Osteoblast (primary cell): ENCODE measurements around the gene KHDRBS1. TPM values are rescaled to one million over a fixed set of nuclear protein-coding genes. Genes with fewer than 3 reads are reported as not detected.

ENCODE experiments used
- DNase-seq: peaks from one replicate; pipeline ENCODE4 v3.0.0; 2011; ENCODE audit warnings: low spot score, mixed read lengths; ENCODE audit not compliant: insufficient read length; ENCODE audit errors: missing footprints
- H2AFZ ChIP-seq: 2 replicates; pipeline ENCODE4 v1.6.0; 2011; ENCODE audit warnings: mild to moderate bottlenecking, low read length
- H3K27ac ChIP-seq: 2 replicates; pipeline ENCODE4 v1.5.1; 2011; ENCODE audit warnings: mild to moderate bottlenecking, low read depth, low read length, moderate library complexity
- H3K27me3 ChIP-seq: 2 replicates; pipeline ENCODE4 v1.6.0; 2012; ENCODE audit warnings: mild to moderate bottlenecking, control low read depth, inconsistent platforms, low read length, moderate library complexity; ENCODE audit not compliant: insufficient read depth
- H3K36me3 ChIP-seq: 2 replicates; pipeline ENCODE4 v1.5.1; 2011; ENCODE audit warnings: mild to moderate bottlenecking, low read length, control low read depth, moderate library complexity; ENCODE audit not compliant: insufficient read depth
- H3K4me1 ChIP-seq: 2 replicates; pipeline ENCODE4 v1.5.1; 2011; ENCODE audit warnings: mild to moderate bottlenecking, low read length, control low read depth, moderate library complexity; ENCODE audit not compliant: insufficient read depth
- H3K4me2 ChIP-seq: 2 replicates; pipeline ENCODE4 v1.6.0; 2011; ENCODE audit warnings: mild to moderate bottlenecking, low read length; ENCODE audit not compliant: insufficient read depth
- H3K4me3 ChIP-seq: fragments of 200-600 bp; sonication (generic); 3 replicates; pipeline ENCODE4 v1.5.1; 2012; ENCODE audit warnings: mild to moderate bottlenecking, low read length, inconsistent platforms; ENCODE audit not compliant: insufficient read depth
- H3K79me2 ChIP-seq: 2 replicates; pipeline ENCODE4 v1.6.0; 2012; ENCODE audit warnings: mild to moderate bottlenecking, low read length, control low read depth, inconsistent platforms; ENCODE audit not compliant: insufficient read depth
- H3K9me3 ChIP-seq: 2 replicates; pipeline ENCODE4 v1.5.1; 2011; ENCODE audit warnings: low read depth, low read length, control low read depth
- H4K20me1 ChIP-seq: 2 replicates; pipeline ENCODE4 v1.6.0; 2012; ENCODE audit warnings: mild to moderate bottlenecking, low read length, control low read depth; ENCODE audit not compliant: insufficient read depth
- total RNA-seq: library from RNA; depleted of rRNA; stranded (reverse); fragments of >200 nt; gene quantifications from 2 replicates; pipeline ENCODE4 v1.2.3, GENCODE V29; 2012
- TF ChIP-seq, protein P1 (sequence below): IDR thresholded peaks from 2 replicates; pipeline ENCODE4 v1.5.1; 2011; ENCODE audit warnings: mild to moderate bottlenecking, low read depth, low read length, moderate library complexity; ENCODE audit errors: extremely low read depth

KHDRBS1 gene
- total RNA-seq, 1 donor: 52.8 TPM

DNA sequence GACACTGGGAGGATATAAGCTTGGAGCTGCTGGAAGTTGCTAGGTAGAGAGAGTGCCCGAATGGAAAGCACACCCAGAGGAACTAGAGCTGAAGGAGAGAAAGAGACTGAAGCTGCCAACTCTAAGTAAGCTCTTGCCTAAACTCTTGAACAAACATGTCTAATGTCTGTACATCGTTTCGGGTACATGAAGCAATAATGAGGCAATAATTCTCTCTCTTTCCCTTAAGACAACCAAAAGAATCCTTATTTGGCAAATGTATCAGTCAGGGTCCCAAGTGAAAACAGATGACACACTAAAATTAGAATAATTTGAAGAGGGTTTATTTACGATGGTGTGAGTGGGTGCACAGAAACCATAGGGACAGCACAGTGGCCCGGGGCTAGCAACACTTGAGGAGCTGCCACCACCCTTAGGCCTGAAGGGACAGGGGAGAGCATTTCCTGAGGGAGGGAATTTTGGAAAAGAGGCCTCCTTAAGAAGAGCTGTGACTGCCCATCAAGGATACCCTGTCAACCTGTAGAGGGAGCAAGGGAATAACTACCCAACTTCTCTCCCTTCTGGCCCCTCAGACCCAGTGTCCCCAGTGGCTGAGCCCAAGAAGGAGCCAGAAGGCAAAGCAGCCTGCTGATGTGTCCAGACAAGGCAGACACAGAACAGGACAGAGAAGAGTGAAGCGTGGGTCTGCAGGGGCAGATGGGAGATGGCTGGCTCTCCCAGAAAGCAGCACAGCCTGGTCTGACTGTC lies 36.1 kb upstream of the KHDRBS1 start:
- Histone ChIP-seq H3K4me3 (no peak overlapping the region), H2AFZ (peak overlapping the region; percentile 85), H3K4me1 (peaks cover 11% of the 10 kb centered on the region), H3K36me3 (no peaks in the 10 kb centered on the region), H3K9me3 (no peaks in the 10 kb centered on the region), H3K27me3 (no peaks in the 10 kb centered on the region), H3K27ac (peak overlapping the region; percentile 5), H4K20me1 (no peaks in the 10 kb centered on the region), H3K4me2 (peak overlapping the region; percentile 12), H3K79me2 (no peaks in the 10 kb centered on the region)
- DNase-seq: peak; percentile 86
- TF ChIP-seq, protein P1, sequence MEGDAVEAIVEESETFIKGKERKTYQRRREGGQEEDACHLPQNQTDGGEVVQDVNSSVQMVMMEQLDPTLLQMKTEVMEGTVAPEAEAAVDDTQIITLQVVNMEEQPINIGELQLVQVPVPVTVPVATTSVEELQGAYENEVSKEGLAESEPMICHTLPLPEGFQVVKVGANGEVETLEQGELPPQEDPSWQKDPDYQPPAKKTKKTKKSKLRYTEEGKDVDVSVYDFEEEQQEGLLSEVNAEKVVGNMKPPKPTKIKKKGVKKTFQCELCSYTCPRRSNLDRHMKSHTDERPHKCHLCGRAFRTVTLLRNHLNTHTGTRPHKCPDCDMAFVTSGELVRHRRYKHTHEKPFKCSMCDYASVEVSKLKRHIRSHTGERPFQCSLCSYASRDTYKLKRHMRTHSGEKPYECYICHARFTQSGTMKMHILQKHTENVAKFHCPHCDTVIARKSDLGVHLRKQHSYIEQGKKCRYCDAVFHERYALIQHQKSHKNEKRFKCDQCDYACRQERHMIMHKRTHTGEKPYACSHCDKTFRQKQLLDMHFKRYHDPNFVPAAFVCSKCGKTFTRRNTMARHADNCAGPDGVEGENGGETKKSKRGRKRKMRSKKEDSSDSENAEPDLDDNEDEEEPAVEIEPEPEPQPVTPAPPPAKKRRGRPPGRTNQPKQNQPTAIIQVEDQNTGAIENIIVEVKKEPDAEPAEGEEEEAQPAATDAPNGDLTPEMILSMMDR: peak; percentile 48

DNA sequence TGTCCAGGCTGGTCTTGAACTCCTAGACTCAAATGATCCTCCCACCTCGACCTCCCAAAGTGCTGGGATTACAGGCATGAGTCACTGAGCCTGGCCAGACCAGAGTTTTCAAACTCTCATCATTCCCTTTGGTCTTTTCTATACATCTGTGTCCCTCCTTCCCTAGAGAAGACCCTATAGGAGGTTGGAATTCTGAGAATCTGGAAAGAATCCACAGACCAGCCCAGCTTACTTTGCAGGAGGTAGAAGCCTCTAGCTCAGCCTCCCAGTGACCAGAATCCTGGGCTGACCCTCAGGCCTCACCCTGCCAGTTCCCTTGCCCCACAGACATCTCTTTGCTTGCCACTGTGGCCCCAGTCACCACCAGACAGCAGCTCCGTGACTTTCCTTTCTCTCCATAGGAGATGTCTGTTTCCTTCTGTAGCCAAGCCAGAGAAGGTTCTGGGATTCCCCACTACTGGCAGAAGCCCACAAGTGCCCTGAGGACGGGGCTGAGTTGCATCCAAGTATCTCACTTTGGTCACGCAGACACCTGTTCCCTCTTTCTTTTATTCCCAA lies 34.7 kb upstream of the KHDRBS1 start:
- Histone ChIP-seq H4K20me1 (no peaks in the 10 kb centered on the region), H3K79me2 (no peaks in the 10 kb centered on the region), H3K9me3 (no peaks in the 10 kb centered on the region), H3K27me3 (no peaks in the 10 kb centered on the region), H3K27ac (no peak overlapping the region), H3K4me3 (no peak overlapping the region), H3K4me2 (no peak overlapping the region), H2AFZ (no peak overlapping the region), H3K36me3 (no peaks in the 10 kb centered on the region), H3K4me1 (peaks cover 11% of the 10 kb centered on the region)
- DNase-seq: peak; percentile 52
- TF ChIP-seq, protein P1: no peak

GRCh38 chr1:31980835-31981455 lies 32.7 kb upstream of the KHDRBS1 start:
- H3K9me3 ChIP-seq: no peaks in the 10 kb centered on the region
- DNase-seq: no peak
- no peaks in the 10 kb centered on the region for H3K27me3 ChIP-seq
- H3K4me1 ChIP-seq: peaks cover 17% of the 10 kb centered on the region
- no peaks in the 10 kb centered on the region for H3K79me2 ChIP-seq
- H3K4me3 ChIP-seq: no peak overlapping the region
- no peaks in the 10 kb centered on the region for H3K36me3 ChIP-seq
- no peak overlapping the region for H2AFZ ChIP-seq
- TF ChIP-seq, protein P1: no peak
- no peak overlapping the region for H3K4me2 ChIP-seq
- H3K27ac ChIP-seq: no peak overlapping the region
- H4K20me1 ChIP-seq: no peaks in the 10 kb centered on the region

GRCh38 chr1:31981456-31981839 lies 32.2 kb upstream of the KHDRBS1 start:
- no peak overlapping the region for H3K4me2 ChIP-seq
- no peaks in the 10 kb centered on the region for H3K27me3 ChIP-seq
- H3K4me1 ChIP-seq: peaks cover 17% of the 10 kb centered on the region
- H3K36me3 ChIP-seq: no peaks in the 10 kb centered on the region
- H2AFZ ChIP-seq: no peak overlapping the region
- H3K27ac ChIP-seq: no peak overlapping the region
- no peak overlapping the region for H3K4me3 ChIP-seq
- no peaks in the 10 kb centered on the region for H3K79me2 ChIP-seq
- no peaks in the 10 kb centered on the region for H3K9me3 ChIP-seq
- DNase-seq: no peak
- no peaks in the 10 kb centered on the region for H4K20me1 ChIP-seq
- TF ChIP-seq, protein P1: no peak
